Keratinocyte (primary cell): Measurements from ENCODE around the gene FADS3. TPM values are rescaled to one million over a fixed set of nuclear protein-coding genes. Genes with fewer than 3 reads are reported as not detected.

Source experiments
- DNase-seq: peaks from one replicate; pipeline ENCODE4 v3.0.0-alpha.2; 2011; ENCODE audit warnings: low read depth, missing footprints, low spot score
- FAIRE-seq: peaks from 2 replicates; lab custom pipeline; 2011; peaks lifted over from hg19 to GRCh38; lab: Jason Lieb, UNC
- H2AFZ ChIP-seq: 2 replicates; pipeline ENCODE4 v1.6.0; 2012; ENCODE audit warnings: low read length, control low read depth, inconsistent platforms; ENCODE audit not compliant: control insufficient read depth
- H3K27ac ChIP-seq: 2 replicates; pipeline ENCODE4 v1.5.1; 2011; ENCODE audit warnings: low read length; ENCODE audit not compliant: control insufficient read depth, insufficient read depth
- H3K27me3 ChIP-seq: 3 replicates; pipeline ENCODE4 v1.6.0; 2011; ENCODE audit warnings: low read length; ENCODE audit not compliant: control insufficient read depth, insufficient read depth; ENCODE audit errors: extremely low read depth
- H3K36me3 ChIP-seq, 2 experiments: 2 replicates in 1 of 2; 3 replicates in 1 of 2; pipeline ENCODE4 v1.5.1; 2011; ENCODE audit warnings: low read length in 2 of 2, mild to moderate bottlenecking in 1 of 2; ENCODE audit not compliant: control insufficient read depth in 2 of 2, insufficient read depth in 2 of 2; ENCODE audit errors: extremely low read depth in 1 of 2
- H3K4me1 ChIP-seq: 3 replicates; pipeline ENCODE4 v1.5.1; 2011; ENCODE audit warnings: low read length; ENCODE audit not compliant: control insufficient read depth, insufficient read depth; ENCODE audit errors: extremely low read depth
- H3K4me2 ChIP-seq: 3 replicates; pipeline ENCODE4 v1.6.0; 2011; ENCODE audit warnings: low read depth, low read length; ENCODE audit not compliant: control insufficient read depth, insufficient read depth; ENCODE audit errors: extremely low read depth
- H3K4me3 ChIP-seq, 3 experiments: fragments of 200-600 bp in 1 of 3; sonication (generic) in 1 of 3; 2 replicates in 2 of 3; 3 replicates in 1 of 3; pipeline ENCODE4 v1.5.1; 2011 to 2016; ENCODE audit warnings: low read length in 3 of 3, mild to moderate bottlenecking in 3 of 3, control low read depth in 2 of 3, inconsistent platforms in 1 of 3, low read depth in 1 of 3, mixed read lengths in 1 of 3, mixed run types in 1 of 3, moderate library complexity in 1 of 3; ENCODE audit not compliant: control insufficient read depth in 2 of 3, insufficient read depth in 2 of 3; ENCODE audit errors: extremely low read depth in 1 of 3
- H3K79me2 ChIP-seq: 2 replicates; pipeline ENCODE4 v1.6.0; 2012; ENCODE audit warnings: low read length; ENCODE audit not compliant: control insufficient read depth, insufficient read depth
- H3K9ac ChIP-seq: 3 replicates; pipeline ENCODE4 v1.6.0; 2011; ENCODE audit warnings: low read length; ENCODE audit not compliant: control insufficient read depth, insufficient read depth; ENCODE audit errors: extremely low read depth
- H3K9me1 ChIP-seq: 3 replicates; pipeline ENCODE4 v1.6.0; 2011; ENCODE audit warnings: low read length; ENCODE audit not compliant: control insufficient read depth, insufficient read depth; ENCODE audit errors: extremely low read depth
- H3K9me3 ChIP-seq: 2 replicates; pipeline ENCODE4 v1.5.1; 2012; ENCODE audit warnings: low read depth, low read length; ENCODE audit not compliant: control insufficient read depth
- H4K20me1 ChIP-seq: 3 replicates; pipeline ENCODE4 v1.6.0; 2011; ENCODE audit warnings: low read length; ENCODE audit not compliant: control insufficient read depth, insufficient read depth; ENCODE audit errors: extremely low read depth
- EZH2 ChIP-seq: IDR thresholded peaks from one replicate; pipeline ENCODE4 v1.6.1; 2012; ENCODE audit warnings: inconsistent platforms, mild to moderate bottlenecking, low read length, moderate library complexity
- dilution Hi-C: fragments of 300-500 bp; cut with MboI; formaldehyde crosslinking; loops from one replicate; pipeline ENCODE4 v1.7.0; 2020; ENCODE audit warnings: low sequenced_read_pairs; ENCODE audit not compliant: extremely low pct_ligation_motif_present
- polyA plus RNA-seq, 5 experiments: library from polyadenylated mRNA; depleted of rRNA in 3 of 5; stranded (reverse) in 3 of 5; stranded (forward) in 1 of 5; unstranded in 1 of 5; fragments of >200 nt; gene quantifications; 1 replicate in 1 of 5; 2 replicates in 3 of 5; 3 replicates in 1 of 5; pipeline versions ENCODE4 v1.2.1 to v1.2.3, GENCODE V29; 2011 to 2012; ENCODE audit warnings: missing spikeins in 2 of 5, low read depth in 1 of 5, low replicate concordance in 1 of 5
- TF ChIP-seq, protein P1 (sequence below), 3 experiments: IDR thresholded peaks in 1 of 3; conservative IDR thresholded peaks in 1 of 3; optimal IDR thresholded peaks in 1 of 3; 2 replicates in 2 of 3; 3 replicates in 1 of 3; pipeline versions ENCODE3 to v1.5.1; 2011; ENCODE audit warnings: low read length in 3 of 3, mild to moderate bottlenecking in 3 of 3, moderate library complexity in 2 of 3, control low read depth in 1 of 3, inconsistent platforms in 1 of 3; ENCODE audit not compliant: insufficient read depth in 2 of 3; ENCODE audit errors: extremely low read depth in 1 of 3

Gene FADS3
- polyA plus RNA-seq, 1 donor (not counting 4 experiments of a cell fraction or from before 2014, with no cell fraction given), result 33.9 TPM

DNA sequence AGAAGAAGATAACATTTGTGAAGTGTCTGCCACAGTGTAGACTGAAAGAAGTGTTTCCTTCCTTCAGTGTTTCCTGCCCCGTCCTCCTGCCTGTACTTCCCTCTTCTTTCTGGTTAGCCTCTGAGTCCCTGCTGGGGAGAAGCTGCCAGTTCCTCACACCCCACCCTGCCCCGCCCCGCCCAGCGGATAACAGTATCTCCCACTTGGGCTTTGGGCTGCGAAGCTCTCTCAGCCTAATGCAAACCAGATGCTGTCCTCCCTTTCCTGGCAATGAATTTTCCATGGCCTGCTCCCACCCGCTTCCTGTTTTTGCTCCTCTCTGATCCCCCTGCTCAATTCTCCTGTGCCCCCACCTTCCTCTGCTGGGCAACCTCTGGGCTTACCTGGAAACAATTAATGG lies 31.2 kb upstream of the FADS3 start:
- Histone ChIP-seq H3K4me2 (no peak overlapping the region), H2AFZ (no peak overlapping the region), H3K27ac (no peak overlapping the region), H4K20me1 (no peaks in the 10 kb centered on the region), H3K9me3 (no peaks in the 10 kb centered on the region), H3K36me3 (no peaks in the 10 kb centered on the region), H3K9me1 (no peaks in the 10 kb centered on the region), H3K27me3 (peaks cover 51% of the 10 kb centered on the region), H3K4me3 (no peak overlapping the region), H3K9ac (no peak overlapping the region), H3K79me2 (no peaks in the 10 kb centered on the region), H3K4me1 (no peaks in the 10 kb centered on the region)
- FAIRE-seq (no peak), DNase-seq (no peak)
- dilution Hi-C loops, result loop anchor here (25.0 kb wide), 1 partner anchor 165 kb away; no protein-coding TSS in a partner anchor
- TF ChIP-seq, protein P1, sequence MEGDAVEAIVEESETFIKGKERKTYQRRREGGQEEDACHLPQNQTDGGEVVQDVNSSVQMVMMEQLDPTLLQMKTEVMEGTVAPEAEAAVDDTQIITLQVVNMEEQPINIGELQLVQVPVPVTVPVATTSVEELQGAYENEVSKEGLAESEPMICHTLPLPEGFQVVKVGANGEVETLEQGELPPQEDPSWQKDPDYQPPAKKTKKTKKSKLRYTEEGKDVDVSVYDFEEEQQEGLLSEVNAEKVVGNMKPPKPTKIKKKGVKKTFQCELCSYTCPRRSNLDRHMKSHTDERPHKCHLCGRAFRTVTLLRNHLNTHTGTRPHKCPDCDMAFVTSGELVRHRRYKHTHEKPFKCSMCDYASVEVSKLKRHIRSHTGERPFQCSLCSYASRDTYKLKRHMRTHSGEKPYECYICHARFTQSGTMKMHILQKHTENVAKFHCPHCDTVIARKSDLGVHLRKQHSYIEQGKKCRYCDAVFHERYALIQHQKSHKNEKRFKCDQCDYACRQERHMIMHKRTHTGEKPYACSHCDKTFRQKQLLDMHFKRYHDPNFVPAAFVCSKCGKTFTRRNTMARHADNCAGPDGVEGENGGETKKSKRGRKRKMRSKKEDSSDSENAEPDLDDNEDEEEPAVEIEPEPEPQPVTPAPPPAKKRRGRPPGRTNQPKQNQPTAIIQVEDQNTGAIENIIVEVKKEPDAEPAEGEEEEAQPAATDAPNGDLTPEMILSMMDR (optimal IDR thresholded peaks at IDR 0.05 in 1 of 3, IDR thresholded peaks at IDR 0.05 in 1 of 3, conservative IDR thresholded peaks at IDR 0.05 in 1 of 3; ENCODE audit: extremely low read depth in 1 of 3, insufficient read depth in 2 of 3, low read length in 3 of 3), result no peak
- TF ChIP-seq EZH2, result no peak

DNA sequence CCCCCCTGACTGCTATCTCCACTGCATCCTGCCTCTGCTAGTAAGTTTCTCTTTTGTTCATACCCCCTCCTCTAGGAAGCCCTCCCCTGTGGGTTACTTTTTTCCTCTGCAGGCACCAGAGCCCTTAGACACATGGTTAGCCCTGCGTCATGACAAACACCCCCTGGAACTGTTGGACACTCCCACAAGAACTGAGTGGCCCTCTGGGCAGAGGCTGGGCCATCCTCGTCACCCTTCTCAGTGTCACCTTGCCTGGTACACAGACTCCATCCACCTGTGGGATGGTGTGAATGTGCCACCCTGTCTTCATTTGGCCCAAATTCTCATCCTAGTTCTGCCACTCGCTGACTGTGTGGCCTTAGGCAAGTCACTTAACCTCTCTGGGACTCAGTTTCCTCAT lies 30.1 kb upstream of the FADS3 start:
- no peaks in the 10 kb centered on the region for H3K9me1 ChIP-seq
- H3K9me3 ChIP-seq, result no peaks in the 10 kb centered on the region
- no peaks in the 10 kb centered on the region for H4K20me1 ChIP-seq
- no peak overlapping the region for H3K27ac ChIP-seq
- DNase-seq (no peak), FAIRE-seq (no peak)
- H2AFZ ChIP-seq, result no peak overlapping the region
- H3K4me2 ChIP-seq, result no peak overlapping the region
- H3K27me3 ChIP-seq, result peaks cover 59% of the 10 kb centered on the region
- no peaks in the 10 kb centered on the region for H3K36me3 ChIP-seq
- TF ChIP-seq, protein P1 (optimal IDR thresholded peaks at IDR 0.05 in 1 of 3, IDR thresholded peaks at IDR 0.05 in 1 of 3, conservative IDR thresholded peaks at IDR 0.05 in 1 of 3; ENCODE audit: extremely low read depth in 1 of 3, insufficient read depth in 2 of 3, low read length in 3 of 3), result no peak
- TF ChIP-seq EZH2, result no peak
- H3K4me3 ChIP-seq, result no peak overlapping the region
- no peaks in the 10 kb centered on the region for H3K4me1 ChIP-seq
- dilution Hi-C loops, result loop anchor here (25.0 kb wide), 1 partner anchor 166 kb away; no protein-coding TSS in a partner anchor
- H3K9ac ChIP-seq, result no peak overlapping the region
- H3K79me2 ChIP-seq, result no peaks in the 10 kb centered on the region
